IMR-90 (cell line): Measurements from ENCODE around the gene RET. TPM values are rescaled to one million over a fixed set of nuclear protein-coding genes. Genes with fewer than 3 reads are reported as not detected.

Source experiments
- ATAC-seq: fragments of 200-7000 bp; cut with Tn5 transposase; 2 replicates; pipeline ENCODE4 v1.9.1; 2020; ENCODE audit warnings: low read depth, mild to moderate bottlenecking, moderate library complexity
- BruUV-seq: library from RNA; stranded (reverse); fragments of 400-500 nt; replicated peaks from 2 replicates; lab custom pipeline; 2021; lab: Mats Ljungman, UMichigan
- CTCF ChIA-PET: fragments of 300-600 bp; formaldehyde crosslinking; extraction: SDS; loops from one replicate; lab custom pipeline; 2021; ENCODE audit warnings: antibody characterized with exemption; lab: Yijun Ruan, JAX
- POLR2A ChIA-PET: fragments of 300-600 bp; sonication (Branson Sonifier 250); formaldehyde crosslinking; loops from one replicate; lab custom pipeline; 2022; ENCODE audit warnings: antibody characterized with exemption; ENCODE audit not compliant: unreplicated experiment; lab: Charles Lee
- DNase-seq: peaks from one replicate; pipeline ENCODE4 v3.0.0; 2013
- H2AFZ ChIP-seq: replicated peaks from 2 replicates; pipeline ENCODE3; 2013; ENCODE audit warnings: low read length, mild to moderate bottlenecking; ENCODE audit not compliant: poor library complexity
- H2AK5ac ChIP-seq: 2 replicates; pipeline ENCODE4 v1.6.1; 2013; ENCODE audit warnings: low read depth, low read length, inconsistent platforms
- H2AK9ac ChIP-seq: replicated peaks from 2 replicates; pipeline ENCODE3; 2013; ENCODE audit warnings: mild to moderate bottlenecking, low read depth, low read length, moderate library complexity; ENCODE audit not compliant: poor library complexity
- H2BK120ac ChIP-seq: 2 replicates; pipeline ENCODE4 v1.6.1; 2013; ENCODE audit warnings: low read depth, low read length, inconsistent platforms
- H2BK15ac ChIP-seq: 3 replicates; pipeline ENCODE4 v1.6.1; 2013; ENCODE audit warnings: low read depth, low read length, inconsistent platforms
- H2BK20ac ChIP-seq: 2 replicates; pipeline ENCODE4 v1.6.1; 2013; ENCODE audit warnings: low read depth, mild to moderate bottlenecking, inconsistent platforms, low read length, moderate library complexity
- H2BK5ac ChIP-seq: 2 replicates; pipeline ENCODE4 v1.6.1; 2013; ENCODE audit warnings: mild to moderate bottlenecking, low read depth, low read length, inconsistent platforms; ENCODE audit not compliant: poor library complexity, severe bottlenecking
- H3K14ac ChIP-seq: replicated peaks from 2 replicates; pipeline ENCODE4 v1.6.1; 2013; ENCODE audit warnings: low read depth, low read length, inconsistent platforms
- H3K18ac ChIP-seq: 2 replicates; pipeline ENCODE4 v1.6.1; 2013; ENCODE audit warnings: low read depth, low read length, control low read depth
- H3K23ac ChIP-seq: 2 replicates; pipeline ENCODE4 v1.6.1; 2013; ENCODE audit warnings: low read depth, low read length, inconsistent platforms
- H3K27ac ChIP-seq: 2 replicates; pipeline ENCODE4 v1.5.1; 2013; ENCODE audit warnings: mild to moderate bottlenecking, control low read depth, low read length; ENCODE audit not compliant: insufficient read depth
- H3K27me3 ChIP-seq: 2 replicates; pipeline ENCODE4 v1.6.1; 2013; ENCODE audit warnings: low read length; ENCODE audit not compliant: control insufficient read depth, insufficient read depth
- H3K36me3 ChIP-seq: 2 replicates; pipeline ENCODE4 v1.6.1; 2013; ENCODE audit warnings: low read length, mixed read lengths; ENCODE audit not compliant: control insufficient read depth, insufficient read depth
- H3K4ac ChIP-seq: 2 replicates; pipeline ENCODE4 v1.6.1; 2013; ENCODE audit warnings: low read depth, low read length, inconsistent platforms
- H3K4me1 ChIP-seq: 2 replicates; pipeline ENCODE4 v1.6.1; 2013; ENCODE audit warnings: low read length, mixed read lengths; ENCODE audit not compliant: control insufficient read depth, insufficient read depth
- H3K4me2 ChIP-seq: 2 replicates; pipeline ENCODE4 v1.6.1; 2013; ENCODE audit warnings: low read depth, mild to moderate bottlenecking, control low read depth, low read length, moderate library complexity
- H3K4me3 ChIP-seq: 2 replicates; pipeline ENCODE4 v1.5.1; 2013; ENCODE audit warnings: low read depth, mild to moderate bottlenecking, control low read depth, low read length, moderate library complexity; ENCODE audit not compliant: insufficient read depth
- H3K56ac ChIP-seq: 2 replicates; pipeline ENCODE4 v1.6.1; 2013; ENCODE audit warnings: low read length, inconsistent platforms; ENCODE audit not compliant: insufficient read depth; ENCODE audit errors: extremely low read depth
- H3K79me1 ChIP-seq, 2 experiments: 2 replicates each; pipeline ENCODE4 v1.6.1; 2013; ENCODE audit warnings: low read length in 2 of 2, inconsistent platforms in 1 of 2, low read depth in 1 of 2
- H3K9ac ChIP-seq: 2 replicates; pipeline ENCODE4 v1.6.1; 2013; ENCODE audit warnings: low read depth, low read length, control low read depth
- H3K9me1 ChIP-seq: 2 replicates; pipeline ENCODE4 v1.6.1; 2013; ENCODE audit warnings: low read length, inconsistent platforms; ENCODE audit not compliant: insufficient read depth
- H3K9me3 ChIP-seq: 2 replicates; pipeline ENCODE4 v1.6.1; 2013; ENCODE audit warnings: low read length; ENCODE audit not compliant: control insufficient read depth, insufficient read depth
- H4K20me1 ChIP-seq: 2 replicates; pipeline ENCODE4 v1.6.1; 2013; ENCODE audit warnings: low read length, inconsistent platforms; ENCODE audit not compliant: insufficient read depth
- H4K5ac ChIP-seq: 2 replicates; pipeline ENCODE4 v1.6.1; 2013; ENCODE audit warnings: mild to moderate bottlenecking, low read depth, low read length, control low read depth
- H4K8ac ChIP-seq, 2 experiments: 2 replicates each; pipeline ENCODE4 v1.6.1; 2013; ENCODE audit warnings: low read depth in 2 of 2, low read length in 2 of 2, control low read depth in 1 of 2, inconsistent platforms in 1 of 2
- H4K91ac ChIP-seq: 2 replicates; pipeline ENCODE4 v1.6.1; 2013; ENCODE audit warnings: low read depth, low read length, inconsistent platforms; ENCODE audit not compliant: insufficient read depth
- CEBPB ChIP-seq: IDR thresholded peaks from 2 replicates; pipeline ENCODE4 v1.6.1; 2012; ENCODE audit warnings: low read depth, low read length, improper control_type of control experiment
- CHD1 ChIP-seq: IDR thresholded peaks from 2 replicates; pipeline ENCODE4 v1.6.1; 2012; ENCODE audit warnings: low read depth, low read length, improper control_type of control experiment
- MAFK ChIP-seq: IDR thresholded peaks from 2 replicates; pipeline ENCODE4 v1.6.1; 2012; ENCODE audit warnings: low read depth, low read length, improper control_type of control experiment
- MAZ ChIP-seq: IDR thresholded peaks from 2 replicates; pipeline ENCODE4 v1.6.1; 2012; ENCODE audit warnings: low read depth, mild to moderate bottlenecking, low read length, improper control_type of control experiment, moderate library complexity, borderline replicate concordance
- MXI1 ChIP-seq: IDR thresholded peaks from 2 replicates; pipeline ENCODE4 v1.6.1; 2012; ENCODE audit warnings: low read depth, mild to moderate bottlenecking, low read length, moderate library complexity, borderline replicate concordance
- NFE2L2 ChIP-seq: fragments of 150-350 bp; IDR thresholded peaks from 2 replicates; pipeline ENCODE4 v1.6.1; 2016; ENCODE audit warnings: low read depth, mild to moderate bottlenecking, low read length
- POLR2A ChIP-seq: IDR thresholded peaks from 2 replicates; pipeline ENCODE4 v1.6.1; 2012; ENCODE audit warnings: mild to moderate bottlenecking, low read depth, low read length
- RAD21 ChIP-seq: IDR thresholded peaks from 2 replicates; pipeline ENCODE4 v1.6.1; 2012; ENCODE audit warnings: low read length, improper control_type of control experiment
- RCOR1 ChIP-seq: IDR thresholded peaks from 2 replicates; pipeline ENCODE4 v1.6.1; 2012; ENCODE audit warnings: mild to moderate bottlenecking, low read length, improper control_type of control experiment; ENCODE audit not compliant: insufficient replicate concordance
- RFX5 ChIP-seq: IDR thresholded peaks from 2 replicates; pipeline ENCODE4 v1.8.0; 2012; ENCODE audit warnings: low read depth, mild to moderate bottlenecking, low read length, moderate library complexity
- SMC3 ChIP-seq: fragments of 150-350 bp; IDR thresholded peaks from 2 replicates; pipeline ENCODE4 v1.6.1; 2016; ENCODE audit warnings: low read depth, mild to moderate bottlenecking, antibody characterized with exemption, low read length, moderate library complexity
- WGBS, 2 experiments: methylation state at CpG; one replicate each; pipeline versions ENCODE4 v1.1.5 to v1.1.7; 2013; ENCODE audit warnings: missing lambda C conversion rate in 2 of 2; ENCODE audit not compliant: insufficient read length in 1 of 2; ENCODE audit errors: extremely low coverage in 2 of 2; 5-methylcytosine and 5-hydroxymethylcytosine counted together
- dilution Hi-C: fragments of 300-500 bp; cut with HindIII; formaldehyde crosslinking; loops from one replicate; pipeline ENCODE4 v1.14.3; 2018; ENCODE audit warnings: low sequenced_read_pairs; ENCODE audit not compliant: unreplicated experiment
- in situ Hi-C: fragments of 300-500 bp; cut with MboI; formaldehyde crosslinking; loops from 3 replicates; pipeline ENCODE4 v1.14.3; 2019; ENCODE audit warnings: low sequenced_read_pairs, inconsistent platforms, mixed read lengths
- intact Hi-C: fragments of 100-400 bp; cut with micrococcal nuclease; formaldehyde crosslinking; loops from 2 replicates; pipeline ENCODE4 v1.10.0; 2022
- polyA plus RNA-seq, 3 experiments: library from polyadenylated mRNA; depleted of rRNA; stranded (reverse); fragments of >200 nt; gene quantifications; 2 replicates each; pipeline ENCODE4 v1.2.3, GENCODE V29; 2012; ENCODE audit warnings: low replicate concordance in 1 of 3
- total RNA-seq: library from RNA; depleted of rRNA; stranded (reverse); fragments of >200 nt; gene quantifications from 2 replicates; pipeline ENCODE4 v1.2.3, GENCODE V29; 2012
- TF ChIP-seq, protein P1 (sequence below): conservative IDR thresholded peaks from 2 replicates; pipeline ENCODE4 v1.5.1; 2012; ENCODE audit warnings: mild to moderate bottlenecking, low read depth, low read length, improper control_type of control experiment
- TF ChIP-seq, protein P2 (sequence below): fragments of 150-350 bp; IDR thresholded peaks from 2 replicates; pipeline ENCODE4 v1.6.1; 2017; ENCODE audit warnings: mild to moderate bottlenecking, antibody characterized with exemption, low read length, low read depth

RET gene
- total and polyA plus RNA-seq, 2 of the 4 experiments (the other 2 are of a cell fraction) = 0.10 to 0.18 TPM

DNA sequence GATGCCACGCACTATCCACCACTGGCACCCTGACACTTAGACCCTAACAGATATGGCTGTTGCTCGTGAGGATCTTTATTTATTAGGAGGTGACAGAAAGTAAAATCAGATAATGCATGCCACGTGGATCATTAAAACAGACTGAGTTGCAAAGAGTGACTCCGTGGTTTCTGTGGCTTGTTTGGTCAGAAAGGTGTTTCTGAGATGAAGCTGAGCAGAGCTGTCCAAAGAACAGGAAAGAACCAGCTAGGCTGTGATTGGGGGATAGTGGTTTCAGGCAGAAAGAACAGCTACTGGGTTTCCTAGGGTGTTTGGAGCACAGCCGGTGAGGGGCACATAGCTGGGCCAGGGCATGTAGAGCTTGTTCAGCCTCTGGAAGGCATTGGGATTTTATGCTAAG is 95.8 kb downstream of the RET start:
- H3K18ac ChIP-seq = no peak overlapping the region
- H3K27me3 ChIP-seq = no peaks in the 10 kb centered on the region
- peaks cover 11 to 16% of the 10 kb centered on the region in 2 experiments for H3K79me1 ChIP-seq
- H3K27ac ChIP-seq = no peak overlapping the region
- H3K4me3 ChIP-seq = no peak overlapping the region
- H2BK120ac ChIP-seq = no peak overlapping the region
- H3K23ac ChIP-seq = no peak overlapping the region
- peaks cover 6% of the 10 kb centered on the region; the same call in 1 of the 2 replicates for H3K9me1 ChIP-seq
- CTCF ChIA-PET = interaction anchor here (0.6 kb wide), 1 partner anchor 45 kb away, joined by 4 read pairs; no protein-coding TSS in a partner anchor
- H2AK9ac ChIP-seq = no peak overlapping the region
- POLR2A ChIA-PET = no interaction called here
- intact Hi-C loops = no loop called here
- H3K56ac ChIP-seq = no peak overlapping the region
- H2AFZ ChIP-seq = no peak overlapping the region
- WGBS, 2 experiments = 61% methylated on average over 2 of the region's 5 CpGs; no CpG with 5 or more reads in 1 of the 2 experiments
- no peak overlapping the region for H4K8ac ChIP-seq
- DNase-seq = no peak
- no peaks in the 10 kb centered on the region for H3K9me3 ChIP-seq
- no peak overlapping the region for H2BK5ac ChIP-seq
- no peak overlapping the region for H3K4me2 ChIP-seq
- no peak for TF ChIP-seq MXI1
- no peak for TF ChIP-seq RAD21
- no peak for TF ChIP-seq MAFK
- TF ChIP-seq RFX5 = no peak
- TF ChIP-seq, protein P1, sequence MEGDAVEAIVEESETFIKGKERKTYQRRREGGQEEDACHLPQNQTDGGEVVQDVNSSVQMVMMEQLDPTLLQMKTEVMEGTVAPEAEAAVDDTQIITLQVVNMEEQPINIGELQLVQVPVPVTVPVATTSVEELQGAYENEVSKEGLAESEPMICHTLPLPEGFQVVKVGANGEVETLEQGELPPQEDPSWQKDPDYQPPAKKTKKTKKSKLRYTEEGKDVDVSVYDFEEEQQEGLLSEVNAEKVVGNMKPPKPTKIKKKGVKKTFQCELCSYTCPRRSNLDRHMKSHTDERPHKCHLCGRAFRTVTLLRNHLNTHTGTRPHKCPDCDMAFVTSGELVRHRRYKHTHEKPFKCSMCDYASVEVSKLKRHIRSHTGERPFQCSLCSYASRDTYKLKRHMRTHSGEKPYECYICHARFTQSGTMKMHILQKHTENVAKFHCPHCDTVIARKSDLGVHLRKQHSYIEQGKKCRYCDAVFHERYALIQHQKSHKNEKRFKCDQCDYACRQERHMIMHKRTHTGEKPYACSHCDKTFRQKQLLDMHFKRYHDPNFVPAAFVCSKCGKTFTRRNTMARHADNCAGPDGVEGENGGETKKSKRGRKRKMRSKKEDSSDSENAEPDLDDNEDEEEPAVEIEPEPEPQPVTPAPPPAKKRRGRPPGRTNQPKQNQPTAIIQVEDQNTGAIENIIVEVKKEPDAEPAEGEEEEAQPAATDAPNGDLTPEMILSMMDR = no peak
- TF ChIP-seq RCOR1 = no peak
- no peak for TF ChIP-seq CEBPB
- TF ChIP-seq NFE2L2 = no peak
- TF ChIP-seq POLR2A = no peak
- no peak for TF ChIP-seq MAZ
- TF ChIP-seq, protein P2, sequence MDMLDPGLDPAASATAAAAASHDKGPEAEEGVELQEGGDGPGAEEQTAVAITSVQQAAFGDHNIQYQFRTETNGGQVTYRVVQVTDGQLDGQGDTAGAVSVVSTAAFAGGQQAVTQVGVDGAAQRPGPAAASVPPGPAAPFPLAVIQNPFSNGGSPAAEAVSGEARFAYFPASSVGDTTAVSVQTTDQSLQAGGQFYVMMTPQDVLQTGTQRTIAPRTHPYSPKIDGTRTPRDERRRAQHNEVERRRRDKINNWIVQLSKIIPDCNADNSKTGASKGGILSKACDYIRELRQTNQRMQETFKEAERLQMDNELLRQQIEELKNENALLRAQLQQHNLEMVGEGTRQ = no peak
- no peak for TF ChIP-seq SMC3
- no peak for TF ChIP-seq CHD1
- no peaks in the 10 kb centered on the region; the same call in 1 of the 2 replicates for H4K20me1 ChIP-seq
- H2BK20ac ChIP-seq = no peak overlapping the region
- H4K5ac ChIP-seq = no peak overlapping the region
- H3K9ac ChIP-seq = no peak overlapping the region
- H3K14ac ChIP-seq = no peak overlapping the region
- H4K91ac ChIP-seq = no peak overlapping the region
- H3K4ac ChIP-seq = no peak overlapping the region
- no peaks in the 10 kb centered on the region for H3K4me1 ChIP-seq
- no TSS peak for BruUV-seq
- in situ Hi-C loops = no loop called here
- H3K36me3 ChIP-seq = peaks cover 24% of the 10 kb centered on the region
- H2BK15ac ChIP-seq = no peak overlapping the region
- ATAC-seq = no peak
- dilution Hi-C loops = no loop called here
- no peak overlapping the region for H2AK5ac ChIP-seq
